Erythroblast (primary cell): ENCODE data around the gene SLC5A8.

ENCODE experiments used
- GATA1 ChIP-seq: IDR thresholded peaks from 2 replicates; pipeline ENCODE4 v1.6.1; 2011; ENCODE audit warnings: low read depth, mild to moderate bottlenecking, control low read depth, low read length, moderate library complexity
- POLR2A ChIP-seq: IDR thresholded peaks from 2 replicates; pipeline ENCODE4 v1.6.1; 2011; ENCODE audit warnings: mild to moderate bottlenecking, low read length

GRCh38 chr12:101238800-101239329 is 28.8 kb upstream of the SLC5A8 start:
- TF ChIP-seq POLR2A (no peak), GATA1 (no peak)
